Brain microvascular endothelial cell (primary cell): ENCODE results near the gene YTHDF2.
A peak's percentile ranks its signal among the peaks of the same experiment; 100 is the strongest.
"Not testable (repeated sequence)": the region's sequence is repeated elsewhere in the genome, so short reads cannot be mapped to it uniquely, and the experiment has no call there.

Experiments
- DNase-seq: peaks from one replicate; pipeline ENCODE4 v3.0.0-alpha.2; 2020
- H3K27ac ChIP-seq: fragments of 250-450 bp; sonication (Bioruptor Pico); 2 replicates; pipeline ENCODE4 v1.5.1; 2020; ENCODE audit warnings: mild to moderate bottlenecking, moderate library complexity
- H3K27me3 ChIP-seq: fragments of 250-450 bp; sonication (Bioruptor Pico); replicated peaks from 2 replicates; pipeline ENCODE4 v1.5.1; 2020; ENCODE audit warnings: mild to moderate bottlenecking
- H3K36me3 ChIP-seq: fragments of 250-450 bp; sonication (Bioruptor Pico); replicated peaks from 2 replicates; pipeline ENCODE4 v1.5.1; 2020; ENCODE audit warnings: mild to moderate bottlenecking
- H3K4me3 ChIP-seq: 2 replicates; pipeline ENCODE4 v1.5.1; 2011; ENCODE audit warnings: low read depth, mild to moderate bottlenecking, control low read depth, low read length, moderate library complexity
- in situ Hi-C: cut with HindIII; loops from 2 replicates; pipeline ENCODE4 v1.10.0; 2017; ENCODE audit warnings: low sequenced_read_pairs, low pct_ligation_motif_present
- TF ChIP-seq, protein P1 (sequence below): IDR thresholded peaks from 2 replicates; pipeline ENCODE4 v1.5.1; 2011; ENCODE audit warnings: low read depth, mild to moderate bottlenecking, moderate library complexity, low read length, control low read depth, inconsistent platforms; ENCODE audit errors: missing control alignments

YTHDF2 gene

DNA sequence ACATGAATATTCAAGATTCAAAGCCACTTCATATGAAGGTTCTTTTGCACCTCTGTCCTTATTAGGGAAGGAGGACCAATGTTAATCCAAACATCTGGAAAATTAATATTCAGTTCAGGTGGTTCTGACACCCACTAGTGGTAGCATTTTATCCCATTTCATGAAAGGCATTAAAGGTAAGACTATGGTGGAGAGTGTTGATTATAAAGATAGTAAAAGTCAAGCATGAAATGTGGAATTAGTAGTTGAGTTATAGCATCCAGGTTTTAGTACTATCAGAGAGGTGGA, 17.5 kb upstream of the YTHDF2 start:
- DNase-seq, result no peak
- no peaks in the 10 kb centered on the region for H3K27me3 ChIP-seq
- peaks cover 7% of the 10 kb centered on the region for H3K36me3 ChIP-seq
- TF ChIP-seq, protein P1, sequence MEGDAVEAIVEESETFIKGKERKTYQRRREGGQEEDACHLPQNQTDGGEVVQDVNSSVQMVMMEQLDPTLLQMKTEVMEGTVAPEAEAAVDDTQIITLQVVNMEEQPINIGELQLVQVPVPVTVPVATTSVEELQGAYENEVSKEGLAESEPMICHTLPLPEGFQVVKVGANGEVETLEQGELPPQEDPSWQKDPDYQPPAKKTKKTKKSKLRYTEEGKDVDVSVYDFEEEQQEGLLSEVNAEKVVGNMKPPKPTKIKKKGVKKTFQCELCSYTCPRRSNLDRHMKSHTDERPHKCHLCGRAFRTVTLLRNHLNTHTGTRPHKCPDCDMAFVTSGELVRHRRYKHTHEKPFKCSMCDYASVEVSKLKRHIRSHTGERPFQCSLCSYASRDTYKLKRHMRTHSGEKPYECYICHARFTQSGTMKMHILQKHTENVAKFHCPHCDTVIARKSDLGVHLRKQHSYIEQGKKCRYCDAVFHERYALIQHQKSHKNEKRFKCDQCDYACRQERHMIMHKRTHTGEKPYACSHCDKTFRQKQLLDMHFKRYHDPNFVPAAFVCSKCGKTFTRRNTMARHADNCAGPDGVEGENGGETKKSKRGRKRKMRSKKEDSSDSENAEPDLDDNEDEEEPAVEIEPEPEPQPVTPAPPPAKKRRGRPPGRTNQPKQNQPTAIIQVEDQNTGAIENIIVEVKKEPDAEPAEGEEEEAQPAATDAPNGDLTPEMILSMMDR, result no peak
- no peak overlapping the region for H3K27ac ChIP-seq
- in situ Hi-C loops, result no loop called here
- H3K4me3 ChIP-seq, result no peak overlapping the region

DNA sequence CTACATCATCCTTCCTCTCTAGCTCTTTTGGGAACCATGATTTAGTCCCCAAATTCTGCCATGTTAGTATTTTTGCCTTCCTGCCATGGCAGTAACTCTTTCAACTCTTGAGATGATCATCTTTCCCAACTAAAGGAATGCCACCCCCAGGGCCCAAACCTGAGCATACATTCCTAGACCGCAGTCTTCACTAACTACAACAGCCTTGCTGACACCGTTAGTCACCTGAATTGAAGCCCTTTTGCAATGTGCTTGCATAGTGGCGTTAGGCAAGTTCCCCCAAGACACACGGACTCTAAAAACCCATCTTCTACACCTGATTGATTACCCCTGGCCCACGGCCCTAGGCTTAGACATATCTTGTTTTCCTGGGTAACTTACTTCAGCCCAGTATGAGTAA, 16.4 kb upstream of the YTHDF2 start:
- in situ Hi-C loops, result no loop called here
- H3K4me3 ChIP-seq, result no peak overlapping the region

DNA sequence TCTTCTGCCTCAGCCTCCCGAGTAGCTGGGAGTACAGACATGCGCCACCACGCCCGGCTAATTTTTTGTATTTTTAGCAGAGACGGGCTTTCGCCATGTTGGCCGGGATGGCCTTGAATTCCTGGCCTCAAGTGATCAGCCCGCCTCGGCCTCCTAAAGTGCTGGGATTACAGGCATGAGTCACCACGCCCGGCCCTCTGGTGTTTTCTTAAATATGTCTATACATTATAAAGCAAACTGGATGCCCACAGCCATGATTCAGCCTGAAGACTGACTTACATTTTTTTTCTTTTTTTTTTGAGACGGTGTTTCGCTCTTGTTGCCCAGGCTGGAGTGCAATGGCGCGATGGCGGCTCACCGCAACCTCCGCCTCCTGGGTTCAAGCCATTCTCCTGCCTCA, 14.8 kb upstream of the YTHDF2 start:
- H3K27ac ChIP-seq, H3K36me3 ChIP-seq, in situ Hi-C loops, H3K27me3 ChIP-seq, H3K4me3 ChIP-seq: not testable (repeated sequence)
- DNase-seq, result peak; percentile 70

More for the DNA sequence above, 16.4 kb upstream of the YTHDF2 start:
- no peak for DNase-seq
- H3K27ac ChIP-seq, result no peak overlapping the region
- TF ChIP-seq, protein P1, result no peak
- no peaks in the 10 kb centered on the region for H3K36me3 ChIP-seq
- no peaks in the 10 kb centered on the region for H3K27me3 ChIP-seq

DNA sequence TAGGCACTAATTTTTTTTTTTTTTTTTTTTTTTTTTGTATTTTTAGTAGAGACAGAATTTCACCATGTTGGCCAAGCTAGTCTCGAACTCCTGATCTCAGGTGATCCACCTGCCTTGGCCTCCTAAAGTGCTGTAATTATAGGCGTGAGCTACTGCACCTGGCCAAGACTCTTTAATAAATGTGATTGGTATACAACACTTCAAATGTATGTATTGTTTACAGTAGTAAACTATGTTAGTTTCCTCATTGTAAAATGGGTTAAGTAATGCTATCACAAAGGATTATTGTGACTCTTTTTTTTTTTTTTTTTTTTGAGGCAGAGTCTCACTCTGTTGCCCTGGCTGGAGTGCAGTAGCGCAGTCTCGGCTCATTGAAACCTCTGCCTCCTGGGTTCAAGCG, 11.4 kb upstream of the YTHDF2 start:
- in situ Hi-C loops, H3K36me3 ChIP-seq, DNase-seq, H3K4me3 ChIP-seq, H3K27ac ChIP-seq, H3K27me3 ChIP-seq: not testable (repeated sequence)

DNA sequence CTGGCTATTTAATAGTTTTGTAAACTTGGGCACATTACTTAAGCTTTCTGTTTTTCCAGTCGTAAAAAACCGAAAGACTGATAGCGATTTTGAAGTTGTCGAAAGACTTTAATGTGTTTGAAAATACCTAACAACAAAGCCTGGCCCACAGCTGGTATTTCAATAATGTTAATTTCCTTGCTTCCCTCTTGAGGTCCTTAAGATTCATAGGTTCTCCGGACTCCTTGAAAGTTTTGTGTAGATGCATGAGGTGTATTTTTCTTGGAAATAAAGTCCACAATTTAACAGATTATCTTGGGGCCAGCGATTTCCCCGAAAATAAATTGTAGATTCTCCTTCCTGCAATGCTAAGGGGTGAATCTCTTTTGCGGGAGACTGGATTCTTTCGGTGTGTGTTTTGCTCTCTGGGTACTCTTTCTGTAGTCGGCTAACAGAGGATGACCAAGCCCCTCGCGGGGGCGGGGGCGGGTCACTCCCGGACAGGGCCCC, 735 bp upstream of the YTHDF2 start:
- no peak for DNase-seq
- H3K27ac ChIP-seq, result peak overlapping the region; percentile 79
- TF ChIP-seq, protein P1, result no peak
- peaks cover 27% of the 10 kb centered on the region for H3K36me3 ChIP-seq
- peak overlapping the region; percentile 62 for H3K4me3 ChIP-seq
- in situ Hi-C loops, result no loop called here
- H3K27me3 ChIP-seq, result no peaks in the 10 kb centered on the region

DNA sequence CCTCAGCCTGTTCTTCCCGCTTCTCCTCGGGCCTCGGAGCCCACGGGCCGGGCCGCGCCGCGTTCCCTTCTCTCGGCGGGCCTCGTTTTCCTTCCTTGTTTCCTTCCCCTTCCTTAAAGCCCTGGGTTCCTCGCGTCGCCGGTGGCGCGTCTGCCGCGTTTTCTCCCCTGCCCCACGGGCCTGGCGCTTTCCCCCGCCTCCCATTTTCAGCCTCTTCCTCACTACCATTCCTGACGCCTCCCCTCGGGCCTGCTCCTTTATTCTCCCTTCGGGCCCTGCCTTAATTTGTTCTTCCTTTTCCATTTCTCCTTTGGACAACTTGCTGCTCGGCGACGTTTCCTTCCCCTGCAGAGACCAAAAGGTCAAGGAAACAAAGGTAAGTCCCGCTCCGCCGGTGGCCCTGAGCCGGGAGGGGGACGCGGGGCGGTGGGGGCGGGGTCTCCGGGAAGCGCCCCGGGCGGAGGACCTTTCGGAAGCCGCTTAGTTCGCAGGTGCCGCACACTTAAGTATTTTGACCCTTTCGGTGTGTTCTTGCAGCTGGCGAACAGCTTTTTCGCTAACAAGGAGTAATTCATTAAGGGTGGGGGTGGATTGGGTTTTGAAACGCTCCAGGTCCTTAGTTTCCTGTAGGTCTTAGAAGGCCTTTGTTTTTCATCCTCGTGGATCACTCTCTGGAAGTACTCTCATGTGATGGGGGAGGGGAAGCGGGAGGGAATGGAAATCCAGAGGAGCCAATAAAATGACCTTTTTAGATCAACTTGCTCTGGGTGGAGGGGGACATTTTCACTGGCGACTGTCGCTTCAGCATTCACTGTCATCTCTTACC, 780 bp downstream of the YTHDF2 start:
- H3K36me3 ChIP-seq, result peaks cover 39% of the 10 kb centered on the region
- no peaks in the 10 kb centered on the region for H3K27me3 ChIP-seq
- peak; percentile 40 for DNase-seq
- in situ Hi-C loops, result no loop called here
- H3K4me3 ChIP-seq, result peak overlapping the region; percentile 92
- TF ChIP-seq, protein P1, result no peak
- peak overlapping the region; percentile 79 for H3K27ac ChIP-seq

DNA sequence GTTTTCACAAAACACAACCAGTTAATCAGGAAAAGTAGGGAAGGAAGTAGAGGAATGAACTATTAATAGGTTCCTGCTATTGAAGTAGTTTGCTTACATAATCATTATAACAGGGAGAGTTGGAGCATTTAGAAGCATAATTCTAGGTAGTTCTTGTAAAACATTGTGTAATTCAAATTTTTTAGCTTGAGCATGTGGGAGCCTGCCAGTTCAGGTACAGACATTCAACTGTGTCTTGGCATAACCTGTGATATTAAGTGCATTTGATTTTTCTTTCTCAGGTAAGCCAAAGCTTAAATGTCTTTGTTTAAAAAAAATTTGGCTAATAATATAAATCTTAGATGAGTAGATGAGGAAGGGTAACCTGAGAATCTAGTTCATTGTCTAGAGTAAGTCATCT, 3.4 kb downstream of the YTHDF2 start:
- Histone ChIP-seq H3K27ac (no peak overlapping the region), H3K36me3 (peaks cover 62% of the 10 kb centered on the region), H3K27me3 (no peaks in the 10 kb centered on the region), H3K4me3 (no peak overlapping the region)
- in situ Hi-C loops, result no loop called here
- TF ChIP-seq, protein P1, result no peak
- no peak for DNase-seq
